HG02852 (cell line): Measurements from ENCODE around the gene CLTA.
"Not testable (repeated sequence)": the region's sequence is repeated elsewhere in the genome, so short reads cannot be mapped to it uniquely, and the experiment has no call there.

Experiments
- ATAC-seq: cut with Tn5 transposase; IDR thresholded peaks from one replicate; pipeline ENCODE4 v1.9.1; 2021; ENCODE audit warnings: mild to moderate bottlenecking, moderate library complexity; ENCODE audit not compliant: unreplicated experiment

CLTA gene

GRCh38 chr9:36222449-36222848, 31.7 kb downstream of the CLTA start:
- ATAC-seq, result no peak

GRCh38 chr9:36237230-36237629, 46.5 kb downstream of the CLTA start:
- no peak for ATAC-seq

- ATAC-seq, result not testable (repeated sequence)
Observed at GRCh38 chr9:36239205-36239604, 48.5 kb downstream of the CLTA start.

GRCh38 chr9:36239675-36240074, 49.0 kb downstream of the CLTA start:
- ATAC-seq, result not testable (repeated sequence)

GRCh38 chr9:36245906-36246305, 55.2 kb downstream of the CLTA start:
- ATAC-seq, result no peak

GRCh38 chr9:36247356-36247755, 56.6 kb downstream of the CLTA start:
- no peak for ATAC-seq

GRCh38 chr9:36248061-36248460, 57.3 kb downstream of the CLTA start:
- not testable (repeated sequence) for ATAC-seq

GRCh38 chr9:36249189-36249588, 58.5 kb downstream of the CLTA start:
- ATAC-seq, result no peak

GRCh38 chr9:36250079-36250478, 59.4 kb downstream of the CLTA start:
- no peak for ATAC-seq

- no peak for ATAC-seq
Observed at GRCh38 chr9:36251428-36251827, 60.7 kb downstream of the CLTA start.

- peak; percentile 86 for ATAC-seq
Observed at GRCh38 chr9:36258208-36258995, 67.7 kb downstream of the CLTA start, which contains the start of gene GNE. TSS of gene GNE (minus strand) at chr9:36258448. CDS start at chr9:36249355, 9,093 bp downstream.

- no peak for ATAC-seq
Observed at GRCh38 chr9:36258996-36259533, 68.3 kb downstream of the CLTA start.
